HG02870 (cell line): ENCODE measurements around the gene NMNAT2.
"Not testable (repeated sequence)": the region's sequence is repeated elsewhere in the genome, so short reads cannot be mapped to it uniquely, and the experiment has no call there.

ENCODE experiments used
- ATAC-seq: cut with Tn5 transposase; IDR thresholded peaks from one replicate; pipeline ENCODE4 v1.9.1; 2021; ENCODE audit warnings: mild to moderate bottlenecking, moderate library complexity; ENCODE audit not compliant: unreplicated experiment

Gene NMNAT2

DNA sequence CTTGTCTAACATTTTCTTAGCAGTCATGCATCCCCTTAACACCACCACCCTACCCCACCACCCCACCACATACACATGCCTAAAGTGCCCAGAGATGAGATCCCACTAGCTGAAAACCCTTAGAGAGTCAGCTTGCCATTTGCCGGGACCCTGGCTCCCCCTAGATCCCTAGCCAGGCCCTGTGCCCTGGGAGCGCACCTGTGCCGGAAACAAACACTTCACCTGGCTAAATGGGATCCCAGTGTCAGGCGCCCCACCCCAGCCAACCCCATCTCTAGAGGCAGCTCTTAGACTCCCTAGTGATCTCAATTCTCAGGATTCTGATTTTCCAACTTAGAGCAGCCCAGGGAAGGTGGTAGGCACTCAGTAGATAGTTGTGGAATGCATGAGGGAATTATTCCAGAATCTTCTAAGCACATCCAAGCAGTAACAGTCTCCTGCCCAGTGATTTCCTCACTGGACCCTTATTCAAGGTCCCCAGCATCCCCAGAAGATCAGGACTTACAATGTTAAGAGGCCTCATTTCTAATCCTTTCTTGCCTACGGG, 126.9 kb downstream of the NMNAT2 start:
- no peak for ATAC-seq

DNA sequence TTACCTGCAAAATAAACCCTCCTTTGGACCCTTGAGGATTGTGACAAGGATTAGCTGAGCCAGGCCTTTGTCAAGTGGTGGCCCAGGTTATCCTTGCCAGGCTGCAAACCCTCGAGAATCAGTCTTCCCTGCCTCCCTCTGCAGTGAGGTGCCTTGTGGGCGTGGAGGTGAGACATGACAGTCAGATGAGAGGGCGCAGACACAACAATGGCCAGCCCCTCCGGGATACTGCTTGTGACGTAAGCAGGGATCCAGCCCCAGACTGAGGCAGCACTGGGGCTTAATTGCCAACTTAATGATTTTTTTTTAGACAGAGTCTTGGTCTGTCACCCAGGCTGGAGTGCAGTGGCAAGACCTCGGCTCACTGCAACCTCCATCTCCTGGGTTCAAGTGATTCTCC, 127.6 kb downstream of the NMNAT2 start:
- ATAC-seq = no peak

DNA sequence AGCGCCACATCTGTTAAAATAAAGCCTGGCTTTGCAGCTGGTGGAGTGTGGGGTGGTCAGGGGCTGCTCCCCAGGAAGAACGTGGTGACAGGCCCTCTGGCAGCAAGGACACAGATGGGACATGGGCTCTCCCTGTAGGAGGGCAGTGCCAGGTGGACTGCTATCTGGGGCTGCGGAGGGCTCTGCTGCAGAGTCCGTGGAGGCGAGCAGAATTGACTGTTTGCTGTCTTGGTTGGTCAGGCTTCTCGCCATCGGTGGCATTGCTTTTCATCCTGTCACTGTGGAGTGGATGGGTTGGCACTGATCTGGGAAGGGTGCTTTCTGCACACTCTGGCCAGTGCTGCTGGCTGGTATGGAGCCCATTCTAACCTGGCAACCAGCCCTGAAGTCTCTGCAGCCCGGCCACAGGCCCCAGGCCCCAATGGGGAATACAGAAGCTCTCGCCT, 129.1 kb downstream of the NMNAT2 start:
- ATAC-seq = no peak

DNA sequence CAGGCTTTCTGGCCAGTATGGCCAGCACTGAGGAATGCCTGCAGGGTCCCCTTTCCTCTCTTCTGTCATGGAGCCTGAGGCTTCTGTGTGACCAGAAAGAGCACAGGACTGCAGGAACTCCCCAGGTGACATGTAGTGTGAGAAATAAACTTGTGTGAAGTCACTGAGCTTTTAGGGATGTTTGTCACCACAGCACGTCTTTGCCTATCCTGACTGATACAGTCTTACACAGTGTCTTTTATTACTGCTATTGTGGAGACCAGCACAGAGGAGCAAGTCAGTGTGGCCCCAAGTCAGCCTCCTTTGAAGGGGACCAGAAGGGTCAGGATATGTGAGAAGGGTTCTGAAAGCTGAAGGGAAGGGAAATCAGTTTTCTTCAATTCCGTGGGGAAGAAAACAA, 129.6 kb downstream of the NMNAT2 start:
- no peak for ATAC-seq

DNA sequence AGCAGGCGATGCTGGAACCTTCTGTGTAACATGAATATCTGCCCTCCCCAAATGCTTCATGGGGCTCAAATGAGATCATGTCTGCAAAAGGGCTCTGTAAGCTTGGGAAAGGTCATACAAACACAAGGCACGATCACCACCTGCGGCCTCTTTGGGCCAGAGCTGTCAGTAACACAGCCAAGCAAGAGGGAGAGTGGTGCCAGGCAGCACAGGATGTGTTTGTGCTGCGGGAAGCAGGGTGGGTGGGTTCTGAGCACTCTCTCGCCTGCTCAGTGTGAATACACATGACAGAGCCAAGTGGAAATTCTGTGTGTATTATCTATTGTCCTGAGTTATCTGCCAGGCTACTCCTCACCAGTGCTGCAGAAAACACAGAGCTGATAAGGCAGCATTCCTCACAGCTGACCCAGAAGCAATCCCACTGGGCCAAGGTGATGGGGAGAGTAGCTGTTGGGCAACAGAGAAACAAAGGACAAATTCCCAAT, 130.9 kb downstream of the NMNAT2 start:
- no peak for ATAC-seq

DNA sequence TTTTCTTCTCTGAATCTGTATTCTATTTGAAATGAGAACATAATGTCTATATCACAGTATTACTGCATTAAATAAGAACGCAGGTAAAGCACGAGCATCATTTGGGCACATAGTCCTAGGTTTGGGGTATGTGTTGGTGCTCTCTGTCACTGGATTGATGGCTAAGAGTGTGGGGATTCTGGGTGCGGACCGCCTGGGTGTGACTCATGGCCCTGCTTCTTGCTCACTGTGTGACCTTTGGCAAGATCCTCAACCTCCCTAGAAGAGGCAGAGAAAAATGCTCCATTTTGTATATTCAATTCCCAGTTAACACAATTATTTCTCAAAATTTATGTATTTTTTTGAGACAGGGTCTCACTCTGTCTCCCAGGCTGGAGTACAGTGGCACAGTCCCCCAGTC, 132.4 kb downstream of the NMNAT2 start:
- no peak for ATAC-seq

DNA sequence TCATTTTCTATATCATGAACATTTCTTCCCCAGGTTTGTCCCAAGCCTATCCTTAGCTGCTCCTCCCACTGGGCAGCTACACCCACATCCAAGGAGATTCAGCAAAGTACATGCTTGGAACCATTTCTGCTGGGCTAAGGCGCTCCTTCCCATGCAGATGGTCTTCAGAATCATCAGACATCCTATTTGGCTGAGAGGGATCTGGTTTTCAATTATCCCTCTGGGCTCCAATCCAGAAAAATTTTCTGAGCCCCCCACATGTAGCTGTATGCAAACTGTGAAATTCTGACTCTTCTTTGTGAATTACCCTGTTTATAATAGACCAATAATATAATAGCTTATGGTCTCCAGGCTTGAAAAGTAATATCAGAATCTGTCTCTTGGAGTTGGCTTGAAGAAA, 132.9 kb downstream of the NMNAT2 start:
- no peak for ATAC-seq

DNA sequence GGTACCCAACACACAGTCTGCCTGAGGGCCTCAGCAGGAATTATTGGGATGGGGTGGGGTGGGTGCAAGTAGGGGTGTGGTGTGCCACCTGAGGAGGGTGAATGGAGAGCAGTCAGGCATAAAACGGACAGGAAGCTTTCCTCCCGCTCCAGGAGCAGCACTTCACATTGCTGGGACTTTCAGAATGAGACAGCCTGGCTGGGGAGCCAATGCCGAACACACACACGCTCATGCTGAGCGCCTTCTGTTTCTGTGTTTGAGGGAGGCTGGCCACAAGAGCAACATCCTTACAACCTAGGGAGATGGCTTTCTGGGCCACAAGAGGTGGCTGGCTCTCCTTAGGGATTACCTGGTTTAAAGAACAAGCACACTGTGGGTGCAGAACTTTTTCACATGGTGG, 134.1 kb downstream of the NMNAT2 start:
- ATAC-seq = no peak

DNA sequence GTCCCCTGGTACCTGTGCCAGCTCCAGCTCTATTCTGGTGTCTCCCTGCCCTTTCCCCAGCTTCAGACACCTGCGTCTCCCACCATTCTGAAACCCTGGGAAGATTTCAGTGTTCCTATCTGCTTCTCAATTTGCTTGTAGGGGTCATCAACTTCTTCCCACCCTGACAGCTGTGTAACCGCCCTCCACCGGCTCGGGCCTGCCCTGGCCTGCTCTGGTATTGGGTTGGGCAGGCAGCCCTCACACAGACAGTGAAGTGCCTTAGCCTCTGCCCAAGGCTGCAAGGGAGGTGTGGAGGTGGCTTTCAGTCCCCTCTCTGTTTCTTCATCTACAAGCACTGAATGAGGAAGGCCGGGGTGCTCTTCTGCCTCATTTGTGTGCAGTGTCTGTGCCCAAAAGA, 134.9 kb downstream of the NMNAT2 start:
- no peak for ATAC-seq

DNA sequence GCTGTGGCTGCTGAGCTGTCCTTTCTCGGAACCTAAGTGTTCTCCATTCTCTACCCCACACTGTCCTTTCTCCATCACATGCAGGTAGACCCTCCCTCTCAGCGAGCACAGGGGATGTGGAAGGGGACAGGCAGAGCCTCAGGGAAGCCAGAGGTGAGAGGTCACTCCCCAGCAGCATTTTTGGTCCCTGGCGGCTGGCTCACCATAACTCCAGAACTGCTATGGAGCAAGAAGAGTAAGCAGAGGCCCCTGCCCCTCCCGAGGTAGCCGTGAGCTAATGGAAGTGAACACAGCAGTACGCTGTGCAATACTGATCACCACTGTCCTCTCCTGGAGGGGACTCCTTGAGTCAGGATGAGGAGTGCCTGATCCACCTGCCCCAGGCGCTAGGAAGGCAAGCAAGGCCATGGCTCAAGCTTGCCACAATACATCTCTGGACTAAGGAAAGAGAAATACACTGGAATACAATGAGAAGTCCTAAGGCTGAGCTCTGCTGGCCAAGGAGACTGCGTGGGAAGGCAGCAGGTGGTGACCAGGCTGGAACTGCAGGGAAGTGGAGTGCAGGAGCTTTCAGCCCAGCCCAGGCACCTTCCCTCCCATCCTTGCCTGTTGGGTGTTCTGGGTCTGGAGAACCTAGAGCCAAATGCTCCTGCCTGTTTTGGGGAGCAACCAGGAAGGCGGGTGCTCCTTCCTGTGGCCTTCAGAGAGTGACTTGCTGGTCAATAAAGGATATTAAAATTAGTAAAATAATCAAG, 135.9 kb downstream of the NMNAT2 start:
- no peak for ATAC-seq

DNA sequence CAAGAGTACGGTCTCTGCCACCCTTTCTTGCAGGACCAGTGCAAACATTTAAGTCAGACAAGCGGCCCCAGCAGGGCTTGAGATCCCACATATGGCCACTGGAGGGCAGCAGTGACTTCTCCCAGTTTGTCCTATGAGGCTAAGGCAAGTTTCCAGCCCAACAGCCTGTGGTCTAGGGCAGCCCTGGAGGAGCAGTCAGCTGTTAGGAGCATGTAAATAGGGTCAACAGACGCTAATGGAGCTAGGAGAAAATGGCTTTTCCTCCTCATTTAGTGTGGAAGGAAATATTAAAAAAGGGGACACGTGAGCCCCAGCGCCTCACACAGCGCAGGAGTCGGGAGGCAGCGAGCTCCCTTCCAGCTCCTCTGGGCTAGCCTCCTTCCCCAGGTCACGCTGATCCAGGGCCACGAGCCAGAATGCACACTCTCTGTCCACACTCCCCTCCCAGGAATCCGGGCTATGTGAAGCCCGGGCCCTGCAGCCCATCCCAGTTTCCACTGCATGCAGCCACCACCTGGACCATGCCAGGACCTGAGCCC, 136.6 kb downstream of the NMNAT2 start:
- no peak for ATAC-seq

DNA sequence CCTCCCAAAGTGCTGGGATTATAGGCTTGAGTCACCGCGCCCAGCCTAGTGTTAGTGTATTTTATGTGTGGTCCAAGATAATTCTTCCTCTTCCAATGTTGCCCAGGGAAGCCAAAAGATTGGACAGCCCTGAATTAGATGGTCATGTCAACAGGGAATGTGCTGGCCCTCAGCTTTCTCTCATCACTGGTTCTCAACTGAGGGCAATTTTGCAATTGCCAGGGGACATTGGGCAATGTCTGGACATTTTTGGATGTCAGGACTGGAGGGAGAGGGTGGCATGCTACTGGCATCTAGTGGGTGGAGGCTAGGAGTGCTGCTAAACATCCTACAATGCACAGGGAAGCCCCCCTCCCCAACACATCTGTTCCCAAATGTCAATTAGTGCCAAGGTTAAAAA, 137.1 kb downstream of the NMNAT2 start:
- no peak for ATAC-seq

DNA sequence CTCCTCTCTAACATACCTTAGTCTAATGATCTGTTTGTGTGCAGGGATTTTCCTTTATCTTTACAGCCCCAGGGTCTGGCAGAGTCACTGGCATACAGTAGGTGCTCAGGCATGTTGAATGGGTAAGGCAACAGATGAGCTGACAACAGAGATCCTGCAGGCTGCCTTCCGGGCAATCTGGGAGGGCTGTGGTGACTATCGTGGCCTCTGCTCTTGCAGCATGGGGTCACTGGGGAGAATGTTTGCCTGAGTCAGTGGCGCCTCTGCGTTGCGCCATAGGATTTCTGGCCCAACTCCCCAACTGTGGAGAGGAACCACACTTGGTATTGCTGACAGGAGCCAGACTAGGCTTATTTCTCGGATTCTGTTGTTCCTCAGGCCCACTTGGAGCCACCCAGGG, 138.3 kb downstream of the NMNAT2 start:
- ATAC-seq = no peak

DNA sequence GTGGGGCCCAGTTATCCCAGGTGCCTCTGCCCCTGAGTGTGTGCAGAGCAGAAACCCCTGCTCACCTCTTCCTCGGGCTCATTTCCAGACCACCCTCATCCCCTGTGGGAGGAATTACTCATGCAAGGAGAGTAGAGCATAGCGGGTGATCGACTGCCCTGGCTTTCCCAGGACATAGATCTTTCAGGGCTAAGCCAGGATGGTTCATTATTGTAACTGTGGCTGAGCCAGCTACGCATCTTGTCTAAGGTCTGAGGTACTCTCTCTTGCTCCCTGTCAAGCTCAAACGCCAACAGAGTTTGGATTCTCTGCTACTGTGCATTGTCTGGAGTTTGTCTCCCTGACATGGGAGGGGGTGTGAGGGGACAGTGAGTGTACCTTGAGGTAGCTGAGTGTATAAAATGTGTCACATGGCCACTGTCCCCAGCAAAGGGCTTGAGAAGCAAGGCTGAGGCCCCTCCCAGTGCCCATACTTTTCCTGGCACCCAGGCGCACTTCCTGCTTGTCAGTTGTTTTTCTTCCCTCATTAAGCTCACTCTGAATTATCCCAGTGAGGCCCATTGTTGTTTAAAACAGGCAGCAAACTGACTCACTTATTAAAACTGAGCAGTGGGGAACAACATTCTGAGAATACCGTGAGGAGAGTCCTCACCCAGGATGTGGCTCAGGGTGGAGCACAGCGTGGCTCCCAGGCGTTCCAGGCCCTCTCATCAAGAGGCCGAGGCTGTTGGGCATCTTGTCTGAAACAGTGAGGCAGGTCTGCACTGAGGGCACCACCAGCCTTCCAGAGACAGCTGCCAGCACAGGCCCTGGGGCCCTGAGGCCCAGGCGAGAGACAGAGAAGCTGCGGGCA, 139.2 kb downstream of the NMNAT2 start:
- ATAC-seq = no peak

DNA sequence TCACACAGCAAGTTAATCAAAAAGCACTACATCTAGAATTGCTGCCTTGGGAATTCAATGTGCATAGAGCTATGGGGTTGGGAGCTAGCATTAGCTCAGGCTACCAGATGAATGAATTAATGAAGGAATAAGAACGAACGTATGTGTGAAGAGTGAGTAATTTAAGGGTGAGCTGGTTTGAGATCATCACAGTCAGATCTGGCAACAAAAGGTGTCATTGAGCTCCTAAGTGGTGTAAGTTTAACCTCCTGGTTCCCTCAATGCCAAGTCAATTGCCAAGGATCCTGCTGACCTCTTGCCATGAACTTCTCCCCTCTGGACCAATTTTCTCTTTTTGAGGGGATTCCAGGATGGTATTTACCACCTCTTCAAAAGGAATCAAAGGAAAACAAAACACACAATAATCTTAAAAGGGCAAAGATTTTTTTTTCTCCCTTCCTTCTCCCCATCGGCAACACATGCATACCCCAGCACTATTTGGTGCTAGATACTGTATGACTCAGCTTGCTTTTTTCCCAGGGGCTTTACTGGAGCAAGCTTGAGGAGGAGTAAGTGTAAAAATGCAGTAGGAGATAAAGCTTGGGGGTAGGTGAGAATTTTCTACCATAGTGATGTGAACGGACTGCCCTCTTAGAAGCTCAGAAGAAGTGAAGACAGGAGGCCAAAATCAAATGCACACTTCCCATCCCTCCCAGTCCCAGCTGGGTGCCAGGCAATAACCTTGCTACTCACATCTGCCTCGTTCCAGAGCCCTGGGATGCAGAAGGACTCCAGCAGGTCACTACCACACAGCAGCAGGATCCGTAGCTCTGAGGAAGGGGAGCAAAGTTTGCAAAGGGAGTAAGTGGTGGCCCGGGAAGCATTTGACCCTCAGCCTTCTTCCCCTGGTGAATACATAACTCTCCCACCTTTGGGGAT, 140.1 kb downstream of the NMNAT2 start:
- no peak for ATAC-seq

DNA sequence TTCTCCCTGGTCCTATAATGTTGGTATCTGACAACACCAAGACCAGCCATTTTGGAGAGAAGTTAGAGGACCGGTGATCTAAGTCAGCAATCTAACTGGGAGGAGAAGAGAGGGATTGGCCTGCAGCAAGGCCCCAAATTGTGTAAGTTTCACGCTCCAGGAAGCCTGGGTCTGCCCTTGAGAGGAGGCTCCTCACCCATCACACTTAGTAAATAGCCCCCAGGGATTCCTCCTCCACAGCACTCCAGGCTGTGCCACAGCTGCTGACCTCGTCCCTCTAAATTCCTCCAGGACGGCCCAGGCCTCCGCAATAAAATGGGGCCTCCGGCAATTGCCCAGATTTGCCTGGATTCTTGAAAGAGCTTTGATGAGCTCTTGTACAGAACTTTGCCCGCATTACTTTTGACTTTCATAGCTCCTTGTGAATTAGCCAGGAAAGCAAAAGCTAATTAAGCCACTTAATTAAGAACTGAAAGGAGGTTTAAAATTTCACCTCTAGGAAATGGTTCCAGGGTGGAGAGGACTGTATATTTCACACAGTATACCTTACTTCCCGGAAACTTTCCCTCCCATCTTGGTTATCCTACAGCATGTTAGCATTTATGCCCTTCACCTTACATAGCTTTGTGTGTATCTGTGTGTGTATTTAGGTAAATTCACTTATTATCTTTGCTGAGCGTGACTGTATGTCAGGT, 141.6 kb downstream of the NMNAT2 start:
- ATAC-seq = no peak

DNA sequence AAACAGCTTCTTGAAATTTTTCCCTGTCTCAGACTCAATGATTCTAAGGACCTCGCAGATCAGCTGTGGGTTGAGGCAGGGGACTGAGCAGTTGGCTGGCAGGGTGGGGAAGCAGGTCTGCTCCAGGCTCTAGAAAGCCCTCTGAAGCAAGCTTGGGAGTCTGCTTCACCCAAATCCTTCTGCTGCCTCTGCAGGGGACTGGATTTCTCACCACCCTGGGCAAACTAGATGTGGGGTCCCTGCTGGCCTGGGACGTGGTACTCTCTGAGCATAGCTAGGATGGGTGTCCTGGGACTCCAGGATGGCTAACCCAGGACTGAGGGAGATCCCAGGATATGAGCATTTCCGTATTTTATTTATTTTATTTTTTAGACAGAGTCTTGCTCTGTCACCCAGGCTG, 142.9 kb downstream of the NMNAT2 start:
- ATAC-seq = no peak

DNA sequence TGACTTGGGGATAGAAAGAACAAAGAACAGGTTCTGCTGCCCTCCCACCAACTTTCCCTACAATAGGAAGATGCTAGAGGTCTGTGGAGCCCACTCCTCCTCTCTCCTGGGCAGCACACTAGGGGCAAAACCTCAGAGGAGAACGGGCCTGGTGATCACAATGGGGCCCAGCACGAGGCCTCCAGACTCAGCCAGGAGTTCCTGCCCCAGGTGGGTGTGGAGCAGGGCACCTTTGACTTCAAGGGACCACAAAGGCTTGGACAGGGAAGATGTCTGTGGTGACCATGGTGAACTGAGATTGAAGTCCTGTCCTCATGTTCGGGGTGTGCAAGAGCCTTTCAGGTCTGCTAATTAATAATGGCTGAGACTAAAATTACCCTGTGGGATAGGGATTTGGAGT, 143.3 kb downstream of the NMNAT2 start:
- ATAC-seq = no peak

DNA sequence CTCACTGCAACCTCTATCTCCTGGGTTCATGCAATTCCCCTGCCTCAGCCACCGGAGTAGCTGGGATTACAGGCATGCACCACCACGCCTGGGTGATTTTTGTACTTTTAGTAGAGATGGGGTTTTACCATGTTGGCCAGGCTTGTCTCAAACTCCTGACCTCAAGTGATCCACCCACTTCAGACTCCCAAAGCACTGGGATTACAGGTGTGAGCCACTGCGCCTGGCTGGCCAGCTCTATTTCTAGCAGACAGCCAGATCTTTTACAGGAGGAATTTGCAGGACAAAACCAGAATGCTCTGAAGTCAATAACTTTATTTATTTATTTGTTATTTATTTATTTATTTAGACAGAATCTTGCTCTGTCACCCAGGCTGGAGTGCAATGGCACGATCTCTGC, 144.2 kb downstream of the NMNAT2 start:
- not testable (repeated sequence) for ATAC-seq

DNA sequence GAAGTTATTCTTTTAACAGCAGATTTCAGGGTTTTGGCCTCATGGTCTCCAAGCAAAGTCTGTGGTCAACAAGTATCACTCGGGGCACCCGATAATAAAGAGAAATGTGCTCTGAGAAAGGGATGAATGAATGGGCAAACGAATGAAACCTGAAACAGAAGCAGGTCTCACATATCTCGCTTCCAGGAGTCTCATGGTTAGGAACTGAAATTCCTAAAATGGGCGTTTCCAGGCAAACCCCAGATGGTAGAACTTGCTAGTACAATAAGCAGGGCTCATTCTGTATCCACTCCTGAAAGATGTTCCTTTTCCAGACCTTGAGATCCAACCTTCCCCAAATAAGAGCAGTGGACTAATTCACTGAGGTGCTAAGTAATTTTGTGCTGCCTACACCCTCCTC, 144.9 kb downstream of the NMNAT2 start:
- no peak for ATAC-seq
